ENCODE measurements around the gene TRUB1. TPM values are rescaled to one million over a fixed set of nuclear protein-coding genes. Genes with fewer than 3 reads are reported as not detected.

TRUB1 gene
- total RNA-seq, result 21.7 and 24.3 TPM in 2 replicates

DNA sequence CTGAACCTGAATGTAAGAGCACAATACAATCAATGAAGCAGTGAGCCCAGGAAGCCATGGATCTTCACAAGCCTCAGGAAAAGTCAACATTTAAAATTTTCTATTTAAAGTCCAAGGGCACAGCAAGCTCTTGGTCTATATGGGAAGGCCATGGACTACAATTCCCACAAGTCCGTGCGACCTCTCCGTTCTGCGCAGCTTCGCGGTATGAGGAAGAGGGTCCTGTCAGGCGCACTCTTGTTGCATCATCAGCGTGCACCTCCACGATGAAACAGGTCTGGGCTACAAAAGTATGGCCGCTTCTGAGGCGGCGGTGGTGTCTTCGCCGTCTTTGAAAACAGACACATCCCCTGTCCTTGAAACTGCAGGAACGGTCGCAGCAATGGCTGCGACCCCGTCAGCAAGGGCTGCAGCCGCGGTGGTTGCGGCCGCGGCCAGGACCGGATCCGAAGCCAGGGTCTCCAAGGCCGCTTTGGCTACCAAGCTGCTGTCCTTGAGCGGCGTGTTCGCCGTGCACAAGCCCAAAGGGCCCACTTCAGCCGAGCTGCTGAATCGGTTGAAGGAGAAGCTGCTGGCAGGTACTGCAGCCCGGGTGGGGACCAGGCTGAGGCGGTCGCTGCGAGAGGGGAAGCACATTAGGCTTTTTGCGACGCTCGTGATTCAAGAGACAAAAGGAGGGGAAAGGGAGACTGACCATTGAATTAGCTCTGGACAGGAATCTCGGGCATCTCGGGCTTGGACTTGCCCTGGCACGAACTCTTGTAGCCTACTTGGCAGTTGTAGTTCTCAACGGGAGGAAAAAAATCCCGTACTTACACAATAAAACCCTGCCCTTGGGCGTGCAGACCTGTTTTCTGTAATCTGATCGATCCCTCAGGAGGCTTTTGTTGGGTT lies at the start of gene TRUB1:
TSS of gene TRUB1 (plus strand) at position 234 of the 894 bp plus-strand sequence. CDS start at position 293, 59 bp downstream.

Other genes with a start within 250 kb of the TRUB1 start
- gene FHIP2A, start 116.4 kb upstream of the TRUB1 start, total RNA-seq, result 37.8 and 48.7 TPM in 2 replicates
- 2.3 and 5.1 TPM in 2 replicates for gene ATRNL1, start 155.2 kb downstream of the TRUB1 start, total RNA-seq

All from smooth muscle cell of the pulmonary artery (primary cell).